GM21786 (cell line): ENCODE measurements around the gene ZNF223.
A peak's percentile ranks its signal among the peaks of the same experiment; 100 is the strongest.

ENCODE experiments used
- ATAC-seq: cut with Tn5 transposase; IDR thresholded peaks from one replicate; pipeline ENCODE4 v1.9.1; 2021; ENCODE audit not compliant: unreplicated experiment

ZNF223 gene

DNA sequence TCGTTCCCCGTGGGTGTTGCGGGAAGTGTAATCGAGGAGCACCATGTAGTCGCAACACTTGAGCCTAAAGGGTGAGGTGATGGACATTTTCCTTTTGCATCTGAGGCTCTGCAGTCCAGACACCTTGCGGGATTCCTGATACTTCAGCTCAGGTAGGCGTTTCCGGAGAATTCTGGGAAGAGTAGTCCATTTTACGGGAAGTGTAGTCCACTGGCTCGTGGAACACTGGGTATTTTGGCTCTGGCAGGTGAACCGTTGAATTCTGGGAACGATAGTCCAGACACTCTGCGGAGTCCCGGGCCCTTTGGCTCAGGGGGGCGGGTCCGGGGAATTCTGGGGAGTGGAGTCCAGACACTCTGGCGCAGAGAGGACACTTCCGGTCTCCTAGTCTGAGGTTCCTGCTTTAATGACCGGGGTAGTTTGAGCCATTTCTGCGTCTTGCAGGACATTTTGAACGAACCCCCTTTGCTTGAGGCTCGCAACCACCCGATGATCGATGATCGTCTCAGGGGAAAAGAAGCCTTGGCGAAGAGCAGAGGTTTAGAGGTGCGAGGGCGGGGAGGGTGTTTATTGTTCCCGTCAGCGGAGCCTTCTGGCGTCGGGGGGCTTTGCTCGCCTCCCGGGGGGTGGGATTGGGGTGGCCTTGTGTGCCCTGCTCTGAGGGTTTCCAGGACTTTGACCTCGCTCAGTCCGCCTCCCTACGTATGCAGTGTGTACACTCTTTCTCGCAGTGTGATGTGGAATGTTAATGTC, at the start of gene ZNF223:
Gene ZNF223 (plus strand): TSS at position 387 of the 753 bp plus-strand sequence. CDS start 3,141 bp downstream, outside the sequence.
- peak; percentile 78 for ATAC-seq

- ATAC-seq, result no peak
Observed at GRCh38 chr19:44002212-44002565, 49.6 kb upstream of the ZNF223 start.

DNA sequence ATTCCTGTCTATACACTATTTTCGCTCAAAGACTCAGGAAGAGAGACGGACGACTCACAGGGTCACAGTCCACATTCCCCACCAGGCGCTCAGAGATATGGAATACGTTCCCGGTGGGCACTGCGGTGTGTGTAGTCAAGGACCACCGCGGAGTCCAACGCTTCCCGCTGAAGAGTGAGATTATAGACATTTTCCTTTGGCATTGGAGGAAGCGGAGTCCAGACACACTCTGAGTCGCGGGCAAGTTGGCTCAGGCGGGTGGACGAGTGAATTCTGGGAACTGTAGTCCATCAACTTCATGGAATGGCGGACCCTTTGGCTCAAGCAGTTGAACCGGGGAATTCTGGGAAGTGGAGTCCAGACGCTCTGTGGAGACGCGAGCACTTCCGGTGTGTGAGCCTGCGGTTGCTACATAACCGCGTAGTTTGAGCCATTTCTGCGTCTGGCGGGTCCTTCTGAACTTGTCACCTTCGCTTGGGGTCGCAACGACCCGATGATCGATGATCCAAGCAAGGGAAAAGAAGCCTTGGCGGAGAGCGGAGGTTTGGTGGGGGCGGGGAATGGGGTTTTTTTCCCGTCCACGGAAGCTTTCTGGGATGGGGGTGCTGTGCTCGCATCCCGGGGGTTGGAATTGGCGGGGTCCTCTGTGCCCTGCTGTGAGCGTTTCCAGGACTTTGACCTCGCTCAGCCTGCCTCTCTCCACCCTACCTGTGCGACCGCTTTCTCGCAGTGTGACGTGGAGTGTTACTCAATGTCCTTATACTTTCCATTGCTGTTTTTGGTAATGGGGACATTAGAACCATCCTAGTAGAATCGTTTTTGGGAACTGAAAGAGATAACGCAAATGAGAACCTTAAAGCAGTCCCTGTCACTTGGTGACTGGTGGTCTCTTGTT, 49.0 kb upstream of the ZNF223 start, which contains the start of gene ZNF230:
Gene ZNF230 (plus strand): TSS at position 392 of the 895 bp plus-strand sequence. CDS start 4,122 bp downstream, outside the sequence.
- ATAC-seq, result peak; percentile 95

GRCh38 chr19:44003461-44004009, 48.3 kb upstream of the ZNF223 start:
- ATAC-seq, result no peak

- ATAC-seq, result no peak
Observed at GRCh38 chr19:44005973-44006372, 45.9 kb upstream of the ZNF223 start.

DNA sequence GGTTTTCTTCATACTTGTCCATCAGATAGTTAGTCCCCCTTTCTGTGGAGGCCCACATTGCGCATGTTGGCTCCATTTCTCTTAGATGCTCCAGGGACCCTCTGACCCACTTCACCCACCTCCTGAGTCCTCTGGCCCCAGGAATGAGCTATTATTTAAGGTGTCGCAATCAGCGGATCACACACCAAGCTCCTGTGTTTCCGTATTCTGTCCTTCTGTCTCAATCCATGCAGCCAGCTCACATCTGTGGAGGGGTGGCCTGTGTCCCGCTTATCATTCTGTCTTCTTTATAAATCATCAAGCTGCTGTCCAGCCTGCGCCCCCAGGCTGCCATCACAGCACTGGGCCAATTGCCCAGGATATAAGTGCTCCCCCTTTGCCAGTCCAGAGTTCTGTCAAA, 44.4 kb upstream of the ZNF223 start:
- no peak for ATAC-seq

DNA sequence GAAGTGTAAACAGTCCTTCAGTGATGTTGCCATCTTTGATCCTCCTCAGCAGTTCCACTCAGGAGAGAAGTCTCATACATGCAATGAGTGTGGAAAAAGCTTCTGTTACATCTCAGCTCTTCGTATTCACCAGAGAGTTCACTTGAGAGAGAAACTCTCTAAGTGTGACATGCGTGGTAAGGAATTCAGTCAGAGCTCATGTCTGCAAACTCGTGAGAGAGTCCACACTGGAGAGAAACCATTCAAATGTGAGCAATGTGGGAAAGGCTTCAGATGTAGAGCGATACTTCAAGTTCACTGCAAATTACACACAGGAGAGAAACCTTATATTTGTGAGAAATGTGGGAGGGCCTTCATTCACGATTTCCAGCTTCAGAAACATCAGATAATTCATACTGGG, 41.4 kb upstream of the ZNF223 start:
- no peak for ATAC-seq

DNA sequence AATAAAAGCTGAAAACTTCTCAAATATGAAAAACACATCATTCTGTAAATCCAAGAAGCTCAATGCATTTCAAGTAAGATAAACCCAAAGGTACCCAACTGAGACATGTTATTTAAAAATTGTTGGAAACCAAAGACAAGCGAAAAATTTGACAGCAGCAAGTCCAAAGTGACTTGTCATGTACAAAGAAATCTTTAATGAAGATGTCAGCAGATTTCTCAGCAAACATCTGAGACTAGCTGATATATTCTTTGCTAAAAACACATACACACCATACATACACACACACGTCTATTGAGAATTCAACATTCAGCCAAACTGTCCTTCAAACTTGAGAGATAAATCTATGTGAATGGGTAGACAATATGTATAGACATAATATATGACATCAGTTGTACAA, 32.3 kb upstream of the ZNF223 start:
- ATAC-seq, result no peak

GRCh38 chr19:44021221-44021620, 30.6 kb upstream of the ZNF223 start:
- ATAC-seq, result no peak

DNA sequence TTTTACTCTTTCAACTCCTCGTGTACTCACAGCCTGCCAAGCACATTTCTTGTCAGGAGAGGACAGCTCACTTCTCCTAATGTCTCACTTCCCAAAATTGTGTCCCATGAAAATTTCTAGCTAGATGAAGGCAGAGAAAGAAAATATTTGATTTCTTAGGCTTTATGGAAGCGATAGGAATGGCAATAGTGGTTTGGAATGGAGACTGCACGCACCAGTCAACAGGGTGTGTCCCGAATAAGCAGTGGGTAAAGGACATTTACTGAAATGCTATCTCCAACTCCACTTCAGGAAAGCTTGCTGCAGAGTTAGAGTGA, 27.0 kb upstream of the ZNF223 start:
- ATAC-seq, result no peak

DNA sequence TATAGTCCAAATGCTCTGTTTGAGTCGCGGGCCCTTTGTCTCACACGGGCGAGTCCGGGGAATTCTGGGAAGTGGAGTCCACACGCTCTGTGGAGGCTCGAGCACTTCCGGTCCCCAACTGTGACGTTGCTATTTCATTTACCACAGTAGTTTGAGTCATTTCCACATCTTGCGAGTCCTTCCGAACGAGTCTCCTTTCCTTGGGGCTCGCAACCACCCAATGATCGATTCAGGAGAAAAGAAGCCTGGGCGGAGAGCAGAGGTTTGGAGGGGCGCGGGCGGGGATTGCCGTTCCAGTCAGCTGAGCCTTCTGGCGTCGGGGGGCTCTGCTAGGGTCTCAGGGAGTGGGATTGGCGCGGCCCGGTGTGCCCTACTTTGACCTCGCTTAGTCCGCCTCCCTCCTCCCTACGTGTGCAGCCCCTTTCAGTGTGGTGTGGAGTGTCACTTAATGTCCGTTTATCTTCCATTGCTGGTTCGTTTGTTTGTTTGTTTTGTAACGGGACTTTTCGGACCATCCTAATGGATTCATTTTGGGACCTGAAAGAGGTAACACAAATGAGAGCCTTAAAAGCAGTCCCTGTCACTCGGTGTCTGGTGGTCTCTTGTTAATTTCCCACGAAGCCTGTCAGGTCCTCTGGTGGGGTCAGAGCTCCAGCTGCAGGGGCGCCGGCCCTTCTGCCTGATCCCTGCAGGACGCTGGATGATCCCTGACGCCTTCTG, 26.5 kb upstream of the ZNF223 start, which contains the start of gene ZNF222:
Gene ZNF222 (plus strand): TSS at position 163 of the 720 bp plus-strand sequence. CDS start 58 bp downstream, at position 221.
- peak; percentile 77 for ATAC-seq

DNA sequence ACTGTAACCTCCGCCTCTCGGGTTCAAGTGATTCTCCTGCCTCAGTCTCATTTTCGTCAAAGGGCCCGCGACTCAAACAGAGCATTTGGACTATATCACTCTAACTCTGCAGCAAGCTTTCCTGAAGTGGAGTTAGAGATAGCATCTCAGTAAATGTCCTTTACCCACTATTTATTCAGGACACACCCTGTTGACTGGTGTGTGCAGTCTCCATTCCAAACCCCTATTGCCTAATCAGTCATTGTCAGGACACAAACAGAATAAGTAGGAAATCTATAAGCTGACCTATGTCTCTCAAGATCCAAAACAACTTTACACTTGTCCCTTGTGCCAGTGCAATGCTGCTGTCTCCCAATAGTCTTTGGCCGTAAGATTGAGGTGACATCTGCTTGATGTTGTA, 25.2 kb upstream of the ZNF223 start:
- ATAC-seq, result no peak

DNA sequence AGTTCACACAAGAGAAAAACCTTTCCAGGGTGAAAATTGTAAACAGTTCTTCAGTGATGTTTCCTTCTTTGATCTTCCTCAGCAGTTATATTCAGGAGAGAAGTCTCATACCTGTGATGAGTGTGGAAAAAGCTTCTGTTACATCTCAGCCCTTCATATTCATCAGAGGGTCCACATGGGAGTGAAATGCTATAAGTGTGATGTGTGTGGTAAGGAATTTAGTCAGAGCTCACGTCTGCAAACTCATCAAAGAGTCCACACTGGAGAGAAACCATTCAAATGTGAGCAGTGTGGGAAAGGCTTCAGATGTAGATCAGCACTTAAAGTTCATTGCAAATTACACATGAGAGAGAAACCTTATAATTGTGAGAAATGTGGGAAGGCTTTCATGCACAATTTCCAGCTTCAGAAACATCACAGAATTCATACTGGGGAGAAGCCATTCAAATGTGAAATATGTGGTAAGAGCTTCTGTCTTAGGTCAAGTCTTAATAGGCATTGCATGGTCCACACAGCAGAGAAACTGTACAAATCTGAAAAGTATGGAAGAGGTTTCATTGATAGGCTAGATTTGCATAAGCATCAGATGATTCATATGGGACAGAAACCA, 19.7 kb upstream of the ZNF223 start:
- ATAC-seq, result no peak

DNA sequence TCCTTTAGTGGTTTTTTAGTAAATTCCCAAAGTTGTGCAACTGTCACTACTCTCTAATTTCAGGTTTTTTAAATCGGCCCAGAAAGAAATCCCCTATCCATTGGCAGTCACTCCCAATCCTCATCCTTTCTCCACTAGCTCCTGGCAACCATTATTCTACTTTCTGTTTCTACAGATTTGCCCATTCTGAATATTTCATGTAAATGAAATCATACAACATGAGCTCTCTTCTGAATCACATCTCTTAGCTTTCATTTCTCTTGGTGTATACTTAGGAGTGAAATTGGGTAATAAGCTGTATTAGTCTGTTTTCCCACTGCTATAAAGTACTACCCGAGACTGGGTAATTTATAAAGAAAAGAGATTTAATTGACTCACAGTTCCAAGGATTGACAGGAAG, 9.7 kb upstream of the ZNF223 start:
- no peak for ATAC-seq

DNA sequence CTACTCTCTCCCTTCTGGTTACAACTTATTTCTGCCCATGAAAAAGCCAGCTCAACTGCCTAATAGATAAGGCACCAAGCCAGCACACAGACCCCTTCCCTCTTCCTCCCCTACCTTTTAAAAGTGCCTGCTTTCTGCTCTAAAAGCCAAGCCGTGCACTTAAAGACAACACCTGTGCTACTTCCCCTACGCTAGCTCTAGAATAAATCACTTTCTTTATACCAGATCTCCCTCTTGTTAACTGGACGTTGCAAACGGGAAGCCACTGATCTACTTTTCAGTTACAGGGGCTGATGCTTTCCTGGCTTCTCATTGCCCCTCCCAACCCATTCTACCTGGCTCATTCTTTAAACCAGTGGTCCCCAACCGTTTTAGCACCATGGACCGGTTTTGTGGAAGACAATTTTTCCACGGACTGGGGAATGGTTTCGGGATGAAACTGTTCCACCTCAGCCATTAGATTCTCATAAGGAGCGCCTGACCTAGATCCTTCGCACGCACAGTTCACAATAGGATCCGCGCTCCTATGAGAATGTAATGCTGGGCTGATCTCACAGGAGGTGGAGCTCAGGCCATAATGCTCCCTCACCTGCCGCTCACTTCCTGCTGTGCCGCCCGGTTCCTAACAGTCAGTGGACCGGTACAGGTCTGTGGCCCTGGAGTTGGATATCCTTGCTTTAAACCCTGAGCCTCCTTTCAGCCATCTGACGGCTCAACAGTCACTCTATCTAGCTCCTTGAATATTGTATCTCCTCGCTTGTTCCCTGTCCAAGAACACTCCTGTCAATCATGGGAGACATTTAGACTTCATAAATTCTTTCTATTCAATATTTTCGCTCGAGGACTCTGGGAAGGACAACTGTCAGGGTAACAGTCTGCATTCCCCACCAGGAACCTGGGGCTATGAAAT, 841 bp upstream of the ZNF223 start:
- ATAC-seq, result no peak

GRCh38 chr19:44055870-44056269, 4.0 kb downstream of the ZNF223 start:
- no peak for ATAC-seq

DNA sequence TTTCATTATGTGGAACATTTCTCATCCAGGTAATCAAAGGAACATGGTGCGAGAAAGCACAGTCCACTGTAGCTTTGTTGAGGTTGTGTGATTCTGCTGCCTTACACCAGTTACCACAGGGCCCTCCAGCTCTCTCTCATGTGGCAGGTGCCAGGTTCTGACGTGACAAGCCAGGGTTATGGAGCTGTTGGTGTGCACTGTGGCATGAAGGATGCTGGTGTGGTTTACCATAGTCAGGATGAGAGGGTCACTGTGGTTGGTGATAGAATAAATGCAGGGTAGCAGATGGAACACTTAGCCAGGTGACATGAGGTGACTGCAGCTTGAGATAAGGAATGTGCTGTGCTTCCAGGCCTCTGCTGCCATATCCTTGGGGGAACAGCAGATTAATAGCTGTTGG, 7.4 kb downstream of the ZNF223 start:
- no peak for ATAC-seq

GRCh38 chr19:44061038-44061437, 9.2 kb downstream of the ZNF223 start:
- ATAC-seq, result no peak

DNA sequence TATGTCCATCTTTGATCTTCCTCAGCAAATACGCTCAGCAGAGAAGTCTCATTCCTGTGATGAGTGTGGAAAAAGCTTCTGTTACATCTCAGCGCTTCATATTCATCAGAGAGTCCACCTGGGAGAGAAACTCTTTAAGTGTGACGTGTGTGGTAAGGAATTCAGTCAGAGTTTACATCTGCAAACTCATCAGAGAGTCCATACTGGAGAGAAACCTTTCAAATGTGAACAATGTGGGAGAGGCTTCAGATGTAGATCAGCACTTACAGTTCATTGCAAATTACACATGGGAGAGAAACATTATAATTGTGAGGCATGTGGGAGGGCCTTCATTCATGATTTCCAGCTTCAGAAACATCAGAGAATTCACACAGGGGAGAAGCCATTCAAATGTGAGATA, 14.5 kb downstream of the ZNF223 start:
- ATAC-seq, result no peak

- no peak for ATAC-seq
Observed at GRCh38 chr19:44069415-44069814, 17.6 kb downstream of the ZNF223 start.
